Esophagus muscularis mucosa (tissue), 4 donors: ENCODE results near the gene PADI2. TPM values are rescaled to one million over a fixed set of nuclear protein-coding genes. Genes with fewer than 3 reads are reported as not detected.

Source experiments
- DNase-seq: peaks from one replicate; pipeline ENCODE4 v3.0.0-alpha.2; 2017; ENCODE audit errors: extremely low spot score
- H3K27ac ChIP-seq, 4 donors: fragments of 200-600 bp; sonication (generic); replicated peaks in 1 of 4; 1 replicate in 3 of 4; 2 replicates in 1 of 4; pipeline ENCODE4 v1.5.1; 2016 to 2019; ENCODE audit warnings: mild to moderate bottlenecking in 1 of 4
- H3K27me3 ChIP-seq, 4 donors: fragments of 200-600 bp; sonication (generic); one replicate each; pipeline versions ENCODE4 v1.5.1 to v1.6.0; 2016 to 2019
- H3K36me3 ChIP-seq, 4 donors: fragments of 200-600 bp; sonication (generic); one replicate each; pipeline ENCODE4 v1.5.1; 2016 to 2019
- H3K4me1 ChIP-seq, 4 donors: fragments of 200-600 bp; sonication (generic); one replicate each; pipeline ENCODE4 v1.5.1; 2016 to 2019
- H3K4me3 ChIP-seq, 4 donors: fragments of 200-600 bp; sonication (generic); 1 replicate in 2 of 4; 2 replicates in 2 of 4; pipeline ENCODE4 v1.5.1; 2016 to 2019; ENCODE audit warnings: mild to moderate bottlenecking in 4 of 4, moderate library complexity in 1 of 4
- H3K9me3 ChIP-seq, 4 donors: fragments of 200-600 bp; sonication (generic); 1 replicate in 3 of 4; 2 replicates in 1 of 4; pipeline ENCODE4 v1.5.1; 2016 to 2019
- CTCF ChIP-seq, 3 experiments: fragments of 200-600 bp in 2 of 3; fragments of 450-650 bp in 1 of 3; sonication (generic) in 2 of 3; IDR thresholded peaks; one replicate each; pipeline ENCODE4 v1.5.1; 2017 to 2019; ENCODE audit warnings: antibody characterized with exemption in 3 of 3, mild to moderate bottlenecking in 2 of 3, moderate library complexity in 1 of 3
- EP300 ChIP-seq: sonication (generic); formaldehyde crosslinking; IDR thresholded peaks from one replicate; pipeline ENCODE4 v1.6.1; 2017; ENCODE audit warnings: antibody characterized with exemption
- POLR2A ChIP-seq: fragments of 450-650 bp; IDR thresholded peaks from one replicate; pipeline ENCODE4 v1.6.1; 2017; ENCODE audit warnings: antibody characterized with exemption, moderate library complexity, mild to moderate bottlenecking, low read depth
- POLR2AphosphoS5 ChIP-seq, 2 donors: sonication (generic); formaldehyde crosslinking; IDR thresholded peaks; one replicate each; pipeline ENCODE4 v1.6.1; 2017; ENCODE audit warnings: antibody characterized with exemption in 2 of 2
- WGBS: methylation state at CpG from one replicate; pipeline ENCODE4 v1.1.5; 2018; 5-methylcytosine and 5-hydroxymethylcytosine counted together
- intact Hi-C: fragments of 100-400 bp; cut with DNase I; formaldehyde crosslinking; loops from one replicate; pipeline ENCODE4 v1.15.1; 2023
- total RNA-seq, 4 donors: library from RNA; depleted of rRNA; stranded (reverse); fragments of >200 nt; gene quantifications; one replicate each; pipeline versions ENCODE4 v1.1.0 to v1.2.1, GENCODE V29; 2016

PADI2 gene
- total RNA-seq, 4 donors from 2014 or later: 0.39 to 2.0 (median 0.65) TPM

- no peak for DNase-seq
- peaks cover 56 to 85% (median 61%) of the 10 kb centered on the region in 4 donors for H3K36me3 ChIP-seq
- peaks cover 0 to 4% (median 0%) of the 10 kb centered on the region in 4 donors for H3K4me1 ChIP-seq
- no peaks in the 10 kb centered on the region for H3K9me3 ChIP-seq
- H3K27me3 ChIP-seq: no peaks in the 10 kb centered on the region
- H3K27ac ChIP-seq: no peak overlapping the region
- intact Hi-C loops: no loop called here
- no peak overlapping the region for H3K4me3 ChIP-seq
- TF ChIP-seq EP300 (no peak), CTCF (IDR thresholded peaks at IDR 0.05) (no peak), POLR2A (no peak), POLR2AphosphoS5 (IDR thresholded peaks at IDR 0.05) (no peak)
- 76% methylated on average over 4 of the region's 4 CpGs for WGBS
These were observed 87.8 kb downstream of the PADI2 start for GRCh38 chr1:17031436-17031835.

- Histone ChIP-seq H3K27ac (no peak overlapping the region), H3K4me3 (no peak overlapping the region), H3K4me1 (peaks cover 0 to 4% (median 0%) of the 10 kb centered on the region in 4 donors), H3K27me3 (no peaks in the 10 kb centered on the region), H3K9me3 (no peaks in the 10 kb centered on the region), H3K36me3 (peaks cover 64 to 92% (median 70%) of the 10 kb centered on the region in 4 donors)
- intact Hi-C loops: no loop called here
- 75% methylated on average over 4 of the region's 4 CpGs for WGBS
- no peak for DNase-seq
- no peak for TF ChIP-seq EP300
- no peak for TF ChIP-seq POLR2A
- TF ChIP-seq CTCF (IDR thresholded peaks at IDR 0.05): no peak
- no peak for TF ChIP-seq POLR2AphosphoS5 (IDR thresholded peaks at IDR 0.05)
These were observed 89.0 kb downstream of the PADI2 start for GRCh38 chr1:17030206-17030605.

- peaks cover 73 to 100% (median 83%) of the 10 kb centered on the region in 4 donors for H3K36me3 ChIP-seq
- TF ChIP-seq CTCF (IDR thresholded peaks at IDR 0.05): no peak
These were observed 90.5 kb downstream of the PADI2 start for GRCh38 chr1:17028662-17029188.

GRCh38 chr1:17027900-17028299 lies 91.4 kb downstream of the PADI2 start:
- Histone ChIP-seq H3K27ac (no peak overlapping the region), H3K36me3 (peaks cover 81 to 100% (median 89%) of the 10 kb centered on the region in 4 donors), H3K27me3 (no peaks in the 10 kb centered on the region), H3K9me3 (no peaks in the 10 kb centered on the region), H3K4me3 (no peak overlapping the region), H3K4me1 (no peaks in the 10 kb centered on the region)
- DNase-seq: no peak
- intact Hi-C loops: no loop called here
- no peak for TF ChIP-seq POLR2AphosphoS5 (IDR thresholded peaks at IDR 0.05)
- no peak for TF ChIP-seq CTCF (IDR thresholded peaks at IDR 0.05)
- TF ChIP-seq POLR2A: no peak
- TF ChIP-seq EP300: no peak
- 53% methylated on average over 2 of the region's 2 CpGs for WGBS

More at GRCh38 chr1:17028662-17029188, 90.5 kb downstream of the PADI2 start:
- Histone ChIP-seq H3K27me3 (no peaks in the 10 kb centered on the region), H3K27ac (no peak overlapping the region), H3K4me3 (no peak overlapping the region), H3K9me3 (no peaks in the 10 kb centered on the region), H3K4me1 (no peaks in the 10 kb centered on the region)
- no peak for DNase-seq
- intact Hi-C loops: no loop called here
- WGBS: 68% methylated on average over 5 of the region's 5 CpGs

GRCh38 chr1:17027403-17027802 lies 91.8 kb downstream of the PADI2 start:
- TF ChIP-seq POLR2AphosphoS5 (IDR thresholded peaks at IDR 0.05): no peak
- TF ChIP-seq CTCF (IDR thresholded peaks at IDR 0.05): no peak
- no peaks in the 10 kb centered on the region for H3K27me3 ChIP-seq
- WGBS: 69% methylated on average over 5 of the region's 5 CpGs
- no peak for DNase-seq
- no peak overlapping the region for H3K4me3 ChIP-seq
- H3K27ac ChIP-seq: no peak overlapping the region
- intact Hi-C loops: no loop called here
- peaks cover 81 to 100% (median 88%) of the 10 kb centered on the region in 4 donors for H3K36me3 ChIP-seq
- no peaks in the 10 kb centered on the region for H3K4me1 ChIP-seq
- H3K9me3 ChIP-seq: no peaks in the 10 kb centered on the region
